Osteocyte (in vitro differentiated cells): Measurements from ENCODE around the gene SETD1A. TPM values are rescaled to one million over a fixed set of nuclear protein-coding genes. Genes with fewer than 3 reads are reported as not detected.

Experiments used
- DNase-seq: peaks from one replicate; pipeline ENCODE4 v3.0.0; 2021; ENCODE audit warnings: mixed read lengths; ENCODE audit not compliant: unreplicated experiment; ENCODE audit errors: extremely low spot score
- H3K27ac Mint-ChIP-seq: one replicate; pipeline ENCODE4 v1.8.0; 2021; ENCODE audit warnings: mild to moderate bottlenecking, mixed read lengths; ENCODE audit not compliant: unreplicated experiment
- H3K27me3 Mint-ChIP-seq: one replicate; pipeline ENCODE4 v1.8.0; 2021; ENCODE audit warnings: mixed read lengths; ENCODE audit not compliant: unreplicated experiment
- H3K36me3 Mint-ChIP-seq: one replicate; pipeline ENCODE4 v1.8.0; 2021; ENCODE audit warnings: mixed read lengths; ENCODE audit not compliant: unreplicated experiment
- H3K4me1 Mint-ChIP-seq: one replicate; pipeline ENCODE4 v1.8.0; 2021; ENCODE audit warnings: mixed read lengths; ENCODE audit not compliant: unreplicated experiment
- H3K4me3 Mint-ChIP-seq: one replicate; pipeline ENCODE4 v1.8.0; 2021; ENCODE audit warnings: mild to moderate bottlenecking, moderate library complexity, mixed read lengths; ENCODE audit not compliant: unreplicated experiment
- H3K9me3 Mint-ChIP-seq: one replicate; pipeline ENCODE4 v1.8.0; 2021; ENCODE audit warnings: mixed read lengths; ENCODE audit not compliant: unreplicated experiment
- total RNA-seq: library from RNA; stranded (reverse); gene quantifications from 2 replicates; pipeline ENCODE4 v1.2.1, GENCODE V29; 2021
- TF ChIP-seq, protein P1 (sequence below): fragments of 200-600 bp; sonication (generic); IDR thresholded peaks from 2 replicates; pipeline ENCODE4 v1.5.0; 2021; ENCODE audit warnings: antibody characterized with exemption, mild to moderate bottlenecking, moderate library complexity

The SETD1A gene
- total RNA-seq, 1 donor from 2014 or later: 20.1 TPM

DNA sequence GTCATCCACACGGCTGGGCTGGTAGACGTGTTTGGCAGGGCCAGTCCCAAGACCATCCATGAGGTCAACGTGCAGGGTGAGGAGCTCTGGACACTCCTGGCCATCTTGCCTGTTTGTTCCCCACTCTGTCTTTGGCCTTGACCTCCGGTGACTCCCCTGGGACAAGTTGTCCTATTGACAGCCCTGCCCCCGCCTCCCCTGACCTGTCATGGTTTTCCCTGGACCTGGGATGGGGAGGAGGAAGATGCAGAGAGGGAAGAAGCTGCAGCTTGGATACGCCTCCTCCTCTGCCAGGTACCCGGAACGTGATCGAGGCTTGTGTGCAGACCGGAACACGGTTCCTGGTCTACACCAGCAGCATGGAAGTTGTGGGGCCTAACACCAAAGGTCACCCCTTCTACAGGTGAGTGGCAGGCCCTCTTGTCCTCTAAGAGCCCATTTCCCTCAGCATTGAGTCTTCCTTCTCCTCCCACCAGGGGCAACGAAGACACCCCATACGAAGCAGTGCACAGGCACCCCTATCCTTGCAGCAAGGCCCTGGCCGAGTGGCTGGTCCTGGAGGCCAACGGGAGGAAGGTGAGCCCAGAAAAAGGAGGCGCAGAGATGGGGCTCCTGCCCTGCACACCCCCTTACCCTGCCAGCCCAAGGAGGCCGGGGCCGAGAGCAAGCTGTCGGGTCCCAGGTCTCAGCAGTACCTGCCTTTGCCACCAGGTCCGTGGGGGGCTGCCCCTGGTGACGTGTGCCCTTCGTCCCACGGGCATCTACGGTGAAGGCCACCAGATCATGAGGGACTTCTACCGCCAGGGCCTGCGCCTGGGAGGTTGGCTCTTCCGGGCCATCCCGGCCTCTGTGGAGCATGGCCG lies 28.8 kb downstream of the SETD1A start:
- H3K27ac Mint-ChIP-seq: no peak overlapping the region
- no peaks in the 10 kb centered on the region for H3K9me3 Mint-ChIP-seq
- peaks cover 9% of the 10 kb centered on the region for H3K36me3 Mint-ChIP-seq
- H3K4me1 Mint-ChIP-seq: peaks cover 13% of the 10 kb centered on the region
- DNase-seq: no peak
- H3K27me3 Mint-ChIP-seq: no peaks in the 10 kb centered on the region
- no peak overlapping the region for H3K4me3 Mint-ChIP-seq
- TF ChIP-seq, protein P1, sequence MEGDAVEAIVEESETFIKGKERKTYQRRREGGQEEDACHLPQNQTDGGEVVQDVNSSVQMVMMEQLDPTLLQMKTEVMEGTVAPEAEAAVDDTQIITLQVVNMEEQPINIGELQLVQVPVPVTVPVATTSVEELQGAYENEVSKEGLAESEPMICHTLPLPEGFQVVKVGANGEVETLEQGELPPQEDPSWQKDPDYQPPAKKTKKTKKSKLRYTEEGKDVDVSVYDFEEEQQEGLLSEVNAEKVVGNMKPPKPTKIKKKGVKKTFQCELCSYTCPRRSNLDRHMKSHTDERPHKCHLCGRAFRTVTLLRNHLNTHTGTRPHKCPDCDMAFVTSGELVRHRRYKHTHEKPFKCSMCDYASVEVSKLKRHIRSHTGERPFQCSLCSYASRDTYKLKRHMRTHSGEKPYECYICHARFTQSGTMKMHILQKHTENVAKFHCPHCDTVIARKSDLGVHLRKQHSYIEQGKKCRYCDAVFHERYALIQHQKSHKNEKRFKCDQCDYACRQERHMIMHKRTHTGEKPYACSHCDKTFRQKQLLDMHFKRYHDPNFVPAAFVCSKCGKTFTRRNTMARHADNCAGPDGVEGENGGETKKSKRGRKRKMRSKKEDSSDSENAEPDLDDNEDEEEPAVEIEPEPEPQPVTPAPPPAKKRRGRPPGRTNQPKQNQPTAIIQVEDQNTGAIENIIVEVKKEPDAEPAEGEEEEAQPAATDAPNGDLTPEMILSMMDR: no peak

DNA sequence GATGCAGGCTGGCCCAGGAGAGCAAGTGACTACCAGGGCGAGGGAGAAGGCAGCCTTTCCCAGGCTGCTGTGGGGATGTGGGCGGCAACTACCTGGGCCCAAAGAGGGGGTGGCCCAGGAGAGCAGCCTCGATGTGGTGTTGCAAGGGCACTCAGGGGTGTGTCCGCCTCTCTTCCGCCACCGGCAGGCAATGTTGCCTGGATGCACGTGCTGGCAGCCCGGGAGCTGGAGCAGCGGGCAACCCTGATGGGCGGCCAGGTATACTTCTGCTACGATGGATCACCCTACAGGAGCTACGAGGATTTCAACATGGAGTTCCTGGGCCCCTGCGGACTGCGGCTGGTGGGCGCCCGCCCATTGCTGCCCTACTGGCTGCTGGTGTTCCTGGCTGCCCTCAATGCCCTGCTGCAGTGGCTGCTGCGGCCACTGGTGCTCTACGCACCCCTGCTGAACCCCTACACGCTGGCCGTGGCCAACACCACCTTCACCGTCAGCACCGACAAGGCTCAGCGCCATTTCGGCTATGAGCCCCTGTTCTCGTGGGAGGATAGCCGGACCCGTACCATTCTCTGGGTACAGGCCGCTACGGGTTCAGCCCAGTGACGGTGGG lies 30.1 kb downstream of the SETD1A start:
- Mint-ChIP-seq H3K27ac (no peak overlapping the region), H3K4me3 (no peak overlapping the region), H3K4me1 (peaks cover 13% of the 10 kb centered on the region), H3K36me3 (peaks cover 2% of the 10 kb centered on the region), H3K9me3 (no peaks in the 10 kb centered on the region), H3K27me3 (no peaks in the 10 kb centered on the region)
- DNase-seq: no peak
- TF ChIP-seq, protein P1: no peak

DNA sequence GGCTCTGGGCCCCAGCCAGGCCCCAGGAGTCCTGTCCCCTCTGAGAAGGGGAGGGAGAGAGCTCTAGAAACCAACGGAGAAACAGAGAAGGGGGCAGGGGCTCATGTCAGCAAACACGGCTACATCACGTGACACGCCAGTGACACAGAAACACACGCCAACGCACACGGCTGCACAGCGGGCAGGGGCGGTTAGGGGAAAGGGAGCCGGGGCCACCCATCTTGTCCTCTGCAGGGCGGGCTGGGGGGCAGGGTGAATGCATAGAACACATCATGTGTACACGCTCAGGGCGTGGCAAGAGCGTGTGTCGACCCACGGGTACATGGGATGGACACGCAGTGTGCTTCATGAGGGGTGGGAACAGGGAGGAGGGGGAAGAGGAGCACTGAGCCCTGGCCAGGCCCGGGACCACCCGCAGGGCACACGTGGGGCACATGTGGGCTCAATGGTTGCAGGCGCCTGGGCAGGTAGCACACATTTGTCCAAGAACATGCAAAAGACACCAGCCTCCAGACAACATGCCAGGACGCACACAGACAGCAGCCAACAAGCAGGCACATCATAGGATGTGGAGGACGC lies 32.0 kb downstream of the SETD1A start:
- Mint-ChIP-seq H3K4me1 (peaks cover 13% of the 10 kb centered on the region), H3K27me3 (no peaks in the 10 kb centered on the region), H3K4me3 (no peak overlapping the region), H3K36me3 (no peaks in the 10 kb centered on the region), H3K9me3 (no peaks in the 10 kb centered on the region), H3K27ac (no peak overlapping the region)
- TF ChIP-seq, protein P1: no peak
- DNase-seq: no peak

DNA sequence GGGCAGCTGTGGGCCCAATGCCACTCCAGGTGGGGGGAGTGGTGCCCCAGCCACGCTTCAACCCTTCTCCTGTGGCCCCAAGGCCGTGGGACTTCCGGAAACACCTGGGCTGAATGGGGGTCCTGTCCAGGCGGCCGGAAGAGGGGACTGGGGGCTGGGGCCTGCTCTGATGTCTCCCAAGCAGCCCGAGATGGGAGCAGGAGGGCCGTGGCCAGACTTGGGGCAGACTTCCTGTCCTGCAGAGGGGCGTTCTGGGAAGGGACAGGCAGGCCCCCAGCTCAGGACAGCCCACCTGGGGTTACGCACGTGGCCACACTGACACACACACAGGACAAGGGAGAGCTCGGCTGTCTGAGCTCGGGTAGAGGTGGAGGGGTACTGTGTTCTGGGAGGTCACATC lies 32.6 kb downstream of the SETD1A start:
- TF ChIP-seq, protein P1: no peak
- H3K27ac Mint-ChIP-seq: no peak overlapping the region
- H3K4me1 Mint-ChIP-seq: peaks cover 10% of the 10 kb centered on the region
- H3K9me3 Mint-ChIP-seq: no peaks in the 10 kb centered on the region
- no peaks in the 10 kb centered on the region for H3K36me3 Mint-ChIP-seq
- no peak for DNase-seq
- H3K4me3 Mint-ChIP-seq: no peak overlapping the region
- H3K27me3 Mint-ChIP-seq: no peaks in the 10 kb centered on the region

DNA sequence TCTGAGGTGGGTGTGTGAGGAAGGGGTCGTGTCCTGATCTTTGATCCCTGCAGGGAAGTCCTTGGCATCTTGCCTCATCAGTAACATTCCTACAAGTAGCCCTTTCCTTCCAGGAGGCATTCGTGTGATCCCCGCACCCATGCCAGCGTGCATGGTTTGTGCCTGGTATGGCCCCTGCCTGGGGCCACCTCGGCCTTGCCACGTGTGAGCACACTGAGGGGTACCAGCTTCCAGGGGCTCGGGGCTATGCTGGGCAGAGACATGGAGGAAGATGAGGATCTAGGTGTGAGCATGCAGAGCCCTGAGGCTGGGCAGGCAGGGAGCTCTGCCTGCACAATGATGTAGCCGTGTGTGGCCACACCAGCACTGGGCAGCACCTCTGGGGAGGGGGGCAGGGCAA lies 33.5 kb downstream of the SETD1A start:
- TF ChIP-seq, protein P1: no peak
- H3K27ac Mint-ChIP-seq: no peak overlapping the region
- no peak for DNase-seq
- peaks cover 4% of the 10 kb centered on the region for H3K4me1 Mint-ChIP-seq
- H3K4me3 Mint-ChIP-seq: no peak overlapping the region
- no peaks in the 10 kb centered on the region for H3K9me3 Mint-ChIP-seq
- no peaks in the 10 kb centered on the region for H3K27me3 Mint-ChIP-seq
- H3K36me3 Mint-ChIP-seq: no peaks in the 10 kb centered on the region
